HG02884 (cell line): ENCODE results near the gene CYRIA.

Experiments
- ATAC-seq: cut with Tn5 transposase; IDR thresholded peaks from one replicate; pipeline ENCODE4 v1.9.1; 2021; ENCODE audit warnings: mild to moderate bottlenecking, moderate library complexity; ENCODE audit not compliant: unreplicated experiment

The CYRIA gene

DNA sequence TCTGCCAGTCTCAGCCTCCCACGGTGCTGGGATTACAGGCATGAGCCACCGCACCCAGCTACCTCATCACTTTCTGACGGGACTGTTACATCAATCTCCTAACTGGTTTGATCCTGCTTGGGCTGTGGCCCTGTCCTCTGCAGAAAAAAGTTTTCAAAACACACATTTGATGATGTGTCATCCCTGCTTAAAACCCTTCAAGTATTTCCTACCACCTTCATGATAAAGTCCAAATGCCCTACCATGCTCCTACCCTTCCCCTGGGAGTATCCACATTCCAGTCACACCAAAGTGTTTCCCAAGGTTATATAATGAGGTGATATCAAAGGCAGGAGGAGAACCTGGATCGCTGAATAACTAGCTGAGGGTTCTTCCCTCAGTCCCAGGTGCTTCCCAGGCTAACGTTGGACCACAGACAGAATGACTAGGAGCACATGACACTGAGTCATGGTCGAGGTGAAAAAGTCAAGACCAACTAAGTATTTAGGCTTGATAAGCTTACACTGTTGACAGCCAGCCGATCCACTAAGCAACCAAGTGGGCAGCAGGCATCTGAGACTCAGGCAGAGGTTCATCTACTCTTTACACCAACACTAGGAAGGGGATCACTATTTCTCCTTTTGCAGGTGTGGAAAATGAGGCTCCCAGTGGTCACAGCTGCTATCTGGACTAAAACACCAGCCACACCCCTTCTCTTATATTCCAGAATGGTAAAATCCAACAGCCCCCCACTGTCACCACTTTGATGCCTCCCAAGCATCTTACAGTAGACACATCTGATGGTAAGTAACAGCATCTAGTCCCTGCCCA is 31.8 kb downstream of the CYRIA start:
- ATAC-seq: no peak

DNA sequence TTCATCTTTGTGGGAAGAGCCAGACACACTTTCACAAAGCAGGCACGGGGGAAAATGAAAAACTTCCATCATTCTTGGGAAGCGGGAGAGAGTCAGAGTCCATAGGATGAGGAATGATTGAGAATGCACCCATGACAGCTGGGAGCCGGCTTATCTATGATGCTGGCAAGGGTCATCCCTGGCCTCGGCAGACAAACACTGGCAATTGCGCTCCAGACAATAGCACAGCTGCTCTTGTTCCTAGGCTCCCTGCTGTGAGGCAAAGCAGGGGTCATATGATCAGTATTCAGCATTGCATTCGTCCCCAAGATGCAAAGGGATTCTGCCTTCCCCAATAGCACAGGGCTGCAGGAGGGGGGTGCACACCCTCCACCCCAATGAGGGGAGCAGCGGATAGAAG is 33.0 kb downstream of the CYRIA start:
- no peak for ATAC-seq

GRCh38 chr2:16630463-16630862 is 35.2 kb downstream of the CYRIA start:
- ATAC-seq: peak; percentile 38

DNA sequence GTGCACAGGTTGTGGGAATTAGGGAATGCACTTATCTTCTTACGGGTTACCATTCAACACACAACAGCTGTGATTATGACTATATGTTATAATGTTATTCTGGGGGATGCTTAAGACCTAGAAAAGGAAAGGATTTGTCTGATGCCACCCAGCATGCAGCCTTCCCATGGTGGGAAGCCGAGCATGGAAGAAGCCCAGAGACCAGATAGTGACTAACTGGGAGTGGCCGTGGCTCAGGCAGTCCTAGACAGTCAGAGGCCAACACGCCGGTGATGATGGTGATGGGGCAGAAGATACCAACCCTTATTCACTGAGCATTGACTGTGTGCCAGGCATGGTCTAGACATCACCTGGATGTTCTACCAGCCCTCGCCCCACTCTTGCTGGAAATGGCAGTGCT is 35.9 kb downstream of the CYRIA start:
- ATAC-seq: no peak

GRCh38 chr2:16629044-16629443 is 36.6 kb downstream of the CYRIA start:
- ATAC-seq: no peak

DNA sequence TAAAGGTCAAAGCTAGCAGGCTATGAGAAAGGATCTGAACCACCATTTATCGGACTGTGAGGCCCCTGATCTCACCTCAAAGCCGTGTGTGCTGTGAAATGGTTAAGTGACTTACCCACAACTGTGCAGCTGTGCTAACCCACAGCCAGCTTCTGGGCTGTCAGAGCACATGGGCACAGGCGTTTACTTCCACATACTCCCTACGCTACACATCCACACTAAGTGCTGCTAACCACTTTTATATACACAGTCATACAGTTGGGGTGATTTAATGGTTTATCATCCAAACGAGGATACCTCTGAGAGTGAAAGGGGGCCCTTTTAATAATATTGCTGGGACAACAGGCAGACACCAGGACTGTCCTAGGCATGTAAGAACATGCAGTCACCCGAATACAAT is 37.3 kb downstream of the CYRIA start:
- ATAC-seq: no peak

DNA sequence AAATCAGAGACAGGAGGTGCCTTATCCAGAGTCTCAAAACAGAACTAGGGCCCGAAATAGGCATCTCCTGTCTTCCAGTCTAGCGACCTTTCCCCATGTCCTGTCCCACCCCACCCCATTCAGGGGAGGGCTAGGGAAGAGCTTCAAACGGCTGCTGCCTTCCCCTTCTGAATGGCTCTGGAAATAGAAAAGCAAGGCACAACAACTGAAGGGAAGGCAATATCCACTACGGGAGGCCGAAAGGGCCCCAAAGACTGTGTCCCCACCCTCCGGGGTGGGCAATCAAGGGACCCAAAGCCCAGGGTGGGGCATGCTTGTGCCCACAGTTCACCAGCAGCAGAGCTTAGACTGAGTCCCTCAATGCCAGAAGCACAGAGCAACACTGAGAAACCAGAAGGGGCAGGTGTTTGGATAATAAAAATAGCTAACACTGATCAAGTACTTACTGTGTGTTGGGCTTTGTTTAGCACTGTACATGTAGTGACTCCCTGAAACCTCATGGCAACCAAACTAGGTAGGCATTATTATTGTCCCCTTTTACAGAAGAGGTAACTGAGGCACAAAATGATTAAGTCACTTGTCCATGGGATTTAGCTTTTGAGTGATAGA is 38.5 kb downstream of the CYRIA start:
- no peak for ATAC-seq

DNA sequence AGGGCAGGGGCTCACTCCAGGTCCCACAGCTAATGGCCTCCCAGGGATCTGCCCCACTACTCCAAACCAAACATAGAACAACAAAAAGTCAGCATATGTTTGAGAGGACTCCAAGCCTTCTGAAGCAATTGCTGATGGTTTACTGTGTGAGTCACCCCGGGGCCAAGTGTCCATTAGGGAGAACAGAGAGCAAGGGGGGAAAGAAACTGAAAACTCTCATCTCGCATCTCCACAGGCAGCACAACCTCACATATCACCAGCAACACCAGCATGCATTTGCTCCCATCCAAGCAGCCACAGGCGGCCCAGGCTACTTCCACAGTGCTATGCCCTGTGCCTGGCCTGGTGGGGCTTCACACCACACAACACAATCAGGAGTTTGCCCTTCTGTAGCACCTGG is 39.1 kb downstream of the CYRIA start:
- no peak for ATAC-seq

DNA sequence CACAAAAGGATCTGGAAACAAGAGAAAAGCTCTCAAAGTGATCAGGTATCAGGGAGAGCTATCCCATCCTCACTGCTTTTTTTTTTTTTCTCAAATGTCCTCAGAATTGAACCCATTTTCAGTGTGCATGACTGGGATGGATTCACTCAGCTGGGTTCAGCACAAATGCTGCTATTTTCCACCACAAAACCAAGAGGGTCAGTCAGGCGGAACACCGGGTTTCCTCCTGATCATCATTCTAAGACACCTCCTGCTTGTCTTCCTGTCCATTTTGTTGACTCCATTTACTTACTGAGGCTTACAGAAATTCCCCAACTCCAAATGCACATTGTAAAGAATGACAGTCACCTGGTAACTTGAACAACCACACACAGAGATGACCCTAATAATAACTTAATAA is 39.9 kb downstream of the CYRIA start:
- peak; percentile 72 for ATAC-seq

DNA sequence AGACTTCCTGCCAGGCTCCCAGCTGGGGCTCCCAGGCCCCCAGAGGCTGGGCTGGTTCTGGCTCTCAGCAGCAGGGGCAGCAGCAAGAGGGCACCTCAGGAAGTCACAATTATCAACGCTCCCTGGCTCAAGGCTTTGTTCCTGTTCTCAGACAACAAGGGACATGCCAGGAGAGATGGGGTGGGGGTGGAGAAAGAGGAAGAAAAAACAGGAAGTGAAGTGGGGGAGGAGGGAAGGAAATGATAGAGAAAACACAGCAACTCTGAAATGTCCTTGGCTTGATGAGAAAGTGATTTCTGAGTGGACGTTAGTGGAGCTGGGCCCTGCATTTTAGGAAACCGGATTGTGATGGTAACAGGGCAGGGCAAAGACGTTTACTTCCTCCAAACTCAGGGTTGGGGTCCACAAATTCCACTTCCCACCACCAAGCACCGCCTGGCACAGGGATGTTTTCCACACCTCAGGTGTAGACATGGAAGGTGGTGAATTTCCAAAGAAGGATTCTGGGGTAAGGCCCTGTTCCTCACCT is 40.4 kb downstream of the CYRIA start:
- ATAC-seq: no peak

DNA sequence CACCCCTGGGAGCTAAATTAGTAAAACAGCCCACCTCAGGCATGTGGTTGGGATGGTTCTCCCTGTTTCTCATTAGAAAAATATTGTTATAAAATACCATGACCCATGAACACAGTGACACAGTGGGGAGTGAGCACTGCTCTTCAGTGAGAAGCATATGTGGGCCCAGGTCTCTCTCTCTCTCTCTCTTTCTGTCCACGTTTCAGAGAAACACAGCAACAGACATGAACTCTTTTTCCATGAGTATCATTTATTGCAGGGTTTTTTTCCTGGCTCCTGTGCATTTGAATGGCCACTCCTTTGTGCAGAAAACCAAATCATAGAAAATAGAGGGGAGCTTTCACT is 41.2 kb downstream of the CYRIA start:
- no peak for ATAC-seq

GRCh38 chr2:16623564-16624435 is 41.8 kb downstream of the CYRIA start:
- ATAC-seq: no peak

DNA sequence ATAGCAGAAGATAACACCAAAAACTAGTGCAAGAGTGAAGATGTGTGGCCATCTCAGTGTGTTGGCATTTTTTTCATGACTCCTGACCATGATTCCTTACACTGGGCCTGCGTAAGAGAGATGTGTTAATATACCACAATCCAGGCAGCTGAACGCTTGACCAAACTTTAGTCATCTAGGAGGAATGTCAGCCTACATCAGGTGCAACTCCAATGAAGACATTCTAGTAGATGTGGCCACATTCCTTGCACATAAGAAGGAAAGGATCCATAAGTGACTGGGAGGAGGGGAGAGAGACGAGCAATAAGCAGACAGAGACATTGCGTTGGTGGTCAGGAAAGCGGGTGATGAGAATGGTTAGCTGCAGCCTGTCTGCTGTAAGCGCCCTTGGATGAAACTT is 42.6 kb downstream of the CYRIA start:
- no peak for ATAC-seq

- ATAC-seq: no peak
These were observed 43.1 kb downstream of the CYRIA start for GRCh38 chr2:16622399-16622968.

DNA sequence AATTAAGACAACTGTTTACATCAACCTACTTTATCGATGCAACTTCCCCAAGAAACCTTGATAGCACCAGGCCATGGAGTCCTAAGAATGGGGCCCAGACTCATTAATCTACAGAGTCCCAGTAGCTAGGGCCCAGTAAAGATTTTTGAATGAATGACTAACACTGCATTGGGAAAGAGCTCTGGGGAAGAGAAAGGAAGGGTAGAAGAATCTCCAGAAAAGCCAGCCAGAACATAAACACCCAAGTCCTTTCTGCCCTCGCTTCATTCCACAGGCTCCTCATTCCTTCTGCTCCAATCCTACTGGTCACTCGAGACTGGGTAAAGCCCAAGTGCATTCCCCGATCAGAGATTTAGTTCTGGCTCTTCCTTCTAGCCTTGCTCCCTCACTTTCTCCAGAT is 44.3 kb downstream of the CYRIA start:
- no peak for ATAC-seq

DNA sequence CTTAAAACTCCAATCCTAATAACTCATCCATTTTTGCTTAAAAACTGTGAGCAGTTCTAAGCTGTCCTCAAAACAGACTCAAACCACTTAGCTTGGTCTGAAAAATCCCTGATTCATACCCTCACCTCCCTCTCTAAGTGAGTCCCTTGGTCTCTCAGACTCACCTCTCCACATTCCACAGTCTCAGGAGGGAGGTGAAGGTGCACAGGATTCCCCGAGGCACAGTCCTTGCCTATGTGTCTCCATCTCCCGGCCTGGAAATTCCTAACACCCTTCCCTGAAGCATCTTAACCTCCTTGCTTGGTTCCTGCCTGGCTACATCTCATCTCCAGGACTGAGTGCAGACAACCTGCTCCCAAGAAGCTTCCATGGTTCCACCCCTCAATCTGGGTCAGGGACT is 45.0 kb downstream of the CYRIA start:
- ATAC-seq: no peak

DNA sequence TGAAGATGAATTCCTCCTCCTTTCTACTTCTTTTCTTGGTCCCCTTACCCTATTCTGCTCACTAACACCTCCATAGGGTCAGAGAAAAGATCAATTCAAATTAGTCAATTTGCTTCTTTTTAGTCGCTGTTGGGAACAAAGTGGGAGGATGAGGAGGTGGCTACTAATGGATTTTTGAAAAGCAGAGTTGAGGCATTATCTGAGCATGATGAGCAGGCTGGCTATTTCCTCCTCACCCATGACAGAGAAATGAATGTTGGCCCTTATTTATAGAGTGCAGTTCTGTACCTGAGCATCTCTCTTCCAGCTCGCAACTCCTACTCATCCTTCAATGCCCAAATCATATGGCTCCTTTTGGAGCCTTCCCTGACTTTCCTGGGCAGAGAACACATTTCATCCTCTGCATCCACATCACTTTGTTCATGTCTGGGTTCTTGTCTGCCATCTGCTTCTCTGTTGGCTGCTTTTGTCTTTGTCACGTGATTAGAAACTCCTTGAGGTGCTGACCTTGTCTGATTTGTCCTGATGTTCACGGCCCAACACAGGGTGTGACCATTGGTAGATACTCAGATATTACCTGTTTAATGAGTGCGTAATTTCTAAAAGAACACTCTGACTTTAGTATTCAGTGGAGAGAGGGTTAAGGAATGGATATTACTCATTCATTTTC is 45.9 kb downstream of the CYRIA start:
- ATAC-seq: no peak

- no peak for ATAC-seq
These were observed 48.1 kb downstream of the CYRIA start for GRCh38 chr2:16617282-16618266.
